ENCODE measurements around the gene CNTN5. TPM values are rescaled to one million over a fixed set of nuclear protein-coding genes. Genes with fewer than 3 reads are reported as not detected.

Gene CNTN5
- total RNA-seq, 1 donor from 2014 or later = 0.15 TPM

- no peaks in the 10 kb centered on the region for H3K36me3 Mint-ChIP-seq (ENCODE audit: low read depth, unreplicated experiment)
- no peak overlapping the region for H3K27ac Mint-ChIP-seq (ENCODE audit: unreplicated experiment)
- H3K27me3 Mint-ChIP-seq (ENCODE audit: unreplicated experiment) = no peaks in the 10 kb centered on the region
- H3K4me3 Mint-ChIP-seq (ENCODE audit: unreplicated experiment) = no peak overlapping the region
- H3K4me1 Mint-ChIP-seq (ENCODE audit: unreplicated experiment) = peaks cover 22% of the 10 kb centered on the region
- no peak for DNase-seq (ENCODE audit: low spot score)
- H3K9me3 Mint-ChIP-seq (ENCODE audit: unreplicated experiment) = no peaks in the 10 kb centered on the region
- no peak for TF ChIP-seq CTCF (IDR thresholded peaks at IDR 0.05; ENCODE audit: unreplicated experiment)
These were observed 1203.8 kb downstream of the CNTN5 start for GRCh38 chr11:100224541-100225034.

- Mint-ChIP-seq H3K36me3 (ENCODE audit: low read depth, unreplicated experiment) (no peaks in the 10 kb centered on the region), H3K4me1 (ENCODE audit: unreplicated experiment) (peaks cover 10% of the 10 kb centered on the region), H3K4me3 (ENCODE audit: unreplicated experiment) (no peak overlapping the region), H3K9me3 (ENCODE audit: unreplicated experiment) (no peaks in the 10 kb centered on the region), H3K27ac (ENCODE audit: unreplicated experiment) (no peak overlapping the region), H3K27me3 (ENCODE audit: unreplicated experiment) (no peaks in the 10 kb centered on the region)
- TF ChIP-seq CTCF (IDR thresholded peaks at IDR 0.05; ENCODE audit: unreplicated experiment) = no peak
- DNase-seq (ENCODE audit: low spot score) = no peak
These were observed 1208.3 kb downstream of the CNTN5 start for GRCh38 chr11:100229086-100229485.

GRCh38 chr11:100232006-100232405, 1211.3 kb downstream of the CNTN5 start:
- H3K4me1 Mint-ChIP-seq (ENCODE audit: unreplicated experiment) = no peaks in the 10 kb centered on the region
- H3K27me3 Mint-ChIP-seq (ENCODE audit: unreplicated experiment) = no peaks in the 10 kb centered on the region
- no peak overlapping the region for H3K27ac Mint-ChIP-seq (ENCODE audit: unreplicated experiment)
- H3K4me3 Mint-ChIP-seq (ENCODE audit: unreplicated experiment) = no peak overlapping the region
- no peaks in the 10 kb centered on the region for H3K36me3 Mint-ChIP-seq (ENCODE audit: low read depth, unreplicated experiment)
- no peak for DNase-seq (ENCODE audit: low spot score)
- TF ChIP-seq CTCF (IDR thresholded peaks at IDR 0.05; ENCODE audit: unreplicated experiment) = no peak
- no peaks in the 10 kb centered on the region for H3K9me3 Mint-ChIP-seq (ENCODE audit: unreplicated experiment)

GRCh38 chr11:100235085-100235484, 1214.3 kb downstream of the CNTN5 start:
- no peaks in the 10 kb centered on the region for H3K4me1 Mint-ChIP-seq (ENCODE audit: unreplicated experiment)
- no peaks in the 10 kb centered on the region for H3K27me3 Mint-ChIP-seq (ENCODE audit: unreplicated experiment)
- TF ChIP-seq CTCF (IDR thresholded peaks at IDR 0.05; ENCODE audit: unreplicated experiment) = no peak
- no peak overlapping the region for H3K27ac Mint-ChIP-seq (ENCODE audit: unreplicated experiment)
- H3K4me3 Mint-ChIP-seq (ENCODE audit: unreplicated experiment) = no peak overlapping the region
- no peak for DNase-seq (ENCODE audit: low spot score)
- no peaks in the 10 kb centered on the region for H3K9me3 Mint-ChIP-seq (ENCODE audit: unreplicated experiment)
- H3K36me3 Mint-ChIP-seq (ENCODE audit: low read depth, unreplicated experiment) = no peaks in the 10 kb centered on the region

GRCh38 chr11:100240025-100240539, 1219.3 kb downstream of the CNTN5 start:
- DNase-seq (ENCODE audit: low spot score) = no peak
- Mint-ChIP-seq H3K27ac (ENCODE audit: unreplicated experiment) (no peak overlapping the region), H3K4me1 (ENCODE audit: unreplicated experiment) (no peaks in the 10 kb centered on the region), H3K27me3 (ENCODE audit: unreplicated experiment) (no peaks in the 10 kb centered on the region), H3K9me3 (ENCODE audit: unreplicated experiment) (no peaks in the 10 kb centered on the region), H3K4me3 (ENCODE audit: unreplicated experiment) (no peak overlapping the region), H3K36me3 (ENCODE audit: low read depth, unreplicated experiment) (no peaks in the 10 kb centered on the region)
- TF ChIP-seq CTCF (IDR thresholded peaks at IDR 0.05; ENCODE audit: unreplicated experiment) = no peak

Data from endothelial cell (in vitro differentiated cells).